HG02588 (cell line): ENCODE results near the gene PTOV1.

Experiments used
- ATAC-seq: cut with Tn5 transposase; IDR thresholded peaks from one replicate; pipeline ENCODE4 v1.9.1; 2021; ENCODE audit warnings: mild to moderate bottlenecking, moderate library complexity; ENCODE audit not compliant: unreplicated experiment

The PTOV1 gene

GRCh38 chr19:49910179-49910578 is 59.2 kb downstream of the PTOV1 start:
- ATAC-seq, result no peak
